ENCODE results near the gene CDCP2.

Gene CDCP2

DNA sequence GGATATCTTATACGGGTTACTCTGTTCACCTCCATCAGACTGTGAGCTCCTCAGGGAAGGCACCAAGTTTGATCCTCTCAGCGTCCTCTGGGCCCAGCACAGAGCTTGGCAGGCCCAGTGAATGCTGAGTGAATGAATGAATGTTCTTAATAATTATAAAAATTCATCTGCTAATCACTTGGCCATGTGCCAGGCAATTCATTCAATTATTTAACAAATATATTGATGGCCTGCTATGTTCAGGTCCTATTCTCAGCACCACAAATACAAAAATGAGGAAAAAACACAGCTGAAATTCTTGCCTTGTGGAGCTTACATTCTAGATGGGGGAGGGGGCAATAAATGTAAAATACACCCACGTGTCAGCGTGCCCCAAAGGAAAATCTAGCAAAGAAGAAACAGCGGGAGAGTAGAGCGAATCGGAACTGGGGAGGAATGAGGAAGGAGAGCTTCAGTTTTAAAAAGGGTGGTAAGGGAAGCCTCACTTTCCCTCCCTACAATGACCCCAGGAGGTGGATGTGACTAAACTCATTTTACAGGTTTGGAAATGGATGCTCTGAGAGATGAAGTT, 15.8 kb downstream of the CDCP2 start:
- no peak for DNase-seq (ENCODE audit: low spot score)

DNA sequence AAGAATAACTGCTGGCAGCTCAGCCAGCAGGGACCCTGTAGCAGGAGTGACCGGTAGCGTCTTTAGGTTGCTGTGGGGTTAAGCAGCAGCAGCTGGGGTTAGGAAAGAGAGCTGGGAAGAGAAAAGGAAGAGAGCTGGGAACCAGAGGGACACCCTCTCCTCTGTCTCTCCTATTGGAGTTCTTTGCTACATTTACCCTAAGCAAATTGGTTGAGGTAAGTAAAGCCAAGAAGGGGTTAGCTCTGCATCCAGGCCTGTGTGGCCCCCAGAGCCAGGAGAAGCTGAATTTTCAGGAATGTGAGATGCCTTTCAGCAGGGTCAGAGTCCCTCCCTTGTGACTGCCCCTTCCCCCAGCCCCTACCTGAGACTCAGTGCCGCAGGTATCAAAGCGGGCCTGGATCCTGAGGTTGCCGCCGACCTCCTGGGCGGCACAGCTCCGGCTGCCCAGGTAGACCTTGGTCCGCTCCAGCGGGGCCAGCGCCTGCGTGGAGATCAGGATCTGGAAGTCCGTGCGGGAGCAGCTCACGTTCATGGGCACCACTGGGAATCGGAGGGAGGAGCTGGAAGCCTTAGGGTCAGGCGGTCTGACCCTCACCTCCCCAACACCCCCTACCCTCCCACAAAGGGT, 16.4 kb downstream of the CDCP2 start:
- no peak for DNase-seq (ENCODE audit: low spot score)

DNA sequence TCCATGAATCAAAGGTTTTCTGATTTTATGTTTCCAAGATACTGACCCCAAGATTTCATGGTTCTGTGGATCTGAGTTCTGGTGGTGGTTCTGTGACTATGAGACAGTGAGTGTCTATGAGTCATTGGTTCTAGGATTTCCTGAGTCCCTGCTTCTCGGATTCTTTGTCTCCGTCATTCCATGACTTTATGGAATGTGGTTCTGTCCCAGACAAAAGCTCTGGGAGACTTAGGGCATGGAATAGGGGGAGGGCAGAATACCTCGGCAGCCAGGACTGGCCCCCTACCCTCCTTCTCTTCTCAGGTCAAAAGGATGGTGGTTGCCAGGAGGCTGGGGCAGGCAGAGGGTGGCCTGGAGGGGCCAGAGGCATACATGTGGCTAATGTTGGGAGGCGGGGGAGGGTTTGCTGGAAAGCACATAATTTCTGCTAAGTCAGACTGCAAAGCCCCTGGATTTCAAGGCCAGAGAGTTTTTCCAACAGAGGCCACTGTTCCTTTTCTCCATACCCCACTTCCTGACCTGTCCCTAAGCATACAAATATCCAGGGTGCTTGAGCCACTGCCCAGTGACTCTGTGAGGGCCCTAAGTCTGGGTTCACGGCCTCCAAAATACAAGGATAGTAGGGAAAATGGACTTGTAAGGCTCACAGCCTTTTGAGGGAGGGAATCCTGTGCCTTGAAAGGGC, 17.2 kb downstream of the CDCP2 start:
- DNase-seq (ENCODE audit: low spot score) = peak; percentile 31

DNA sequence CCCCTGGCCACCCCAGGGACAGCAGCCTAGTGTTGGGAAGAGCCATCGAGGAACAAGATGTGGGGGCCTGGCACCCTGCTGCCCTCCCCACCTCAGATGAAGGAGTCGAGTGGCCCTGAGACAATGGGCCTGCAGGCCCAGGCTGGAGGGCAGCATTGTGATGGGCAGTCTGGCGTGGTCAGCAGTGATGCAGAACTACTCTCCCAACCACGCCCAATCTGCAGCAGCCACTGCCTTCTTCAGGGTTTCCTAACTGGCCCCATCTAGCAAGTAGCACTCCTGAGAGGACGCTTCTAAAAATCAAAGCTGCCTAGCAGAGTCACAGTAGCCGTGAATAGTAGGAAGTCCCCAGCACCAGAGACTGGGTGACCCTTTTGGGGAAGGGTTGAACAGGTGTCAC, 18.5 kb downstream of the CDCP2 start:
- DNase-seq (ENCODE audit: low spot score) = no peak

DNA sequence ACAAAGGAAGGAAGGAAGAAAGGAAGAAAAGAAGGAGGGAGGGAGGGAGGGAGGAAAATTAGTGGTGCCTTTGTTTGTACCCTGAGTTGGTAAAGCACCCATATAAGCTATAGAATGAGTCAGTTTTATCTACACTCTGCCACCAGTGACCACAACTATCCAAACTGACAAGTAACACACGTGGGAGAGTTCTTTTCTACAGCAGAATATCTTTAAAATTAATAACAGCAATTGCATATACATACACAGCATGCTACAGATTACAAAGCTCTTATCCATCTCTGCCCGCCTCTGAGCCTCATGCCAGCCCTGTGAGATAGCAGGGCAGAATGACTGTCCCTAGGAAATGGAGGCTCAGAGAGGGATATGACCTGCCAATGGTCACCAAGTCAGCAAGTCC, 20.3 kb downstream of the CDCP2 start:
- no peak for DNase-seq (ENCODE audit: low spot score)

DNA sequence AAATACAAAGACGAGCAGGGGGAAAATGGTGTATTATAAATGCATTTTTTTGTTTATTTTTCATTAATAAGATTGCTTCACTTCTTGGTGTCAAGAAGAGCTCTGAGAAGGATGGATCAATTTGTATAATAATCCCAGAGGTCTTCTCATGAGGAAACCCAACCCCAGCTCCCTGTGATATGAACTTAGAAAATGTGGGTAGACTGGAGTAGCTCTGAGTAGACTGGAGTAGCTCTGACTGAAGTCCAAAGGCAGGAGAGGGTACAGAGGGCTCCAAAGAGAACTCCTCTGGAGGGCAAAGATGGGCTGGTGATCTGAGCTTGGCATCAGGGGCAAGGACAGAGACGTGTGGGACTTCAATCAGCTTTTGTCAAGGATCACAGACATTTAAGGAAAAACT, 21.4 kb downstream of the CDCP2 start:
- DNase-seq (ENCODE audit: low spot score) = no peak

DNA sequence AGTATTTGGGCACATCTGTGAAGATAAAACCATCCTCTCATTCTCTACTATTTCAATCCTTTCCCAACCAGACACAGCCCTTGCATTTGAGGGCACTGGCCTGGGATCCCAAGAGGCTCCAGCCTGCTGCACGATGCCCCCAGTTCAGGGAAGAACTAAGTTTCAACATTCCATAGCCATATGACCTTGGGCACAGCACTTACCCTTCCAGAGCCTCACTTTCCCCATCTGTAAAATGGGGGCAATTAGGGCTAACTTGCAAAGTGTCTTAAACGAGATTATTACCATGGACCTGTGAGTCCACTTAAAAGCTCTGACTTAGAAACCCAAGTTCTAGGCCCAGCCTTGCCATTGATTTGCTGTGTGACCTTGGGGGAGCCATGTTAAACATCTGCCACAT, 22.9 kb downstream of the CDCP2 start:
- DNase-seq (ENCODE audit: low spot score) = no peak

DNA sequence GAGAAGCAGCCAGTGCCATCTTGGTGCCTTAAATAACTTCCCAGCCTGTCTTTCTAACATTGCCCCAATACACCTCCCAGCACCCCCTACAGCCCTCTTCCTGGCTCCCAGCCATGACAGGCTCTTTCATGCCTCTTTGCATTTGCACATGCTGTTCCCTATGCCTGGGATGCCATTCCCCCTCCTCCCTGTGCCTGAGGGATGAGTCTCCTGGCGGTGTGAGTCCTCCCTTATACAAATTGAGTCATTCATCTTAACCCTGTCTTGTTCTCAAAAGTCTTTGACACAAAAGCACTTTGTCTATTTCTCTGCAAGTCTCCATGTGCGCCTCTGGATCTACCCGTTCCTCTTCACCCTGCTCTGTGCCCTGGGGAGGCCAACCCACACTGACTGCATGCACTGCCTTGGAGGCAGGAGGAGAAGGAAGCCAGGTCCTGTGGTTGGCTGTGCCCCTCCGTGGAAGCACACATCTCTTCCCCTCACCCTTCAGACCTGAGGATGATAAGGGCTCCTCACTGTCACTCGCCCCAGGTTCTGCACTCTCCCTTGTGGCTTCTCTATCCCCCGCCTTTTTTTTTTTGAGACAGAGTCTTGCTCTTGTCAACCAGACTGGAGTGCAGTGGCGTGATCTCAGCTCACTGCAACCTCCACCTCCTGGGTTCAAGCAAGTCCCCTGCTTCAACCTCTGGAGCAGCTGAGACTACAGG, 25.1 kb downstream of the CDCP2 start:
- DNase-seq (ENCODE audit: low spot score) = no peak

DNA sequence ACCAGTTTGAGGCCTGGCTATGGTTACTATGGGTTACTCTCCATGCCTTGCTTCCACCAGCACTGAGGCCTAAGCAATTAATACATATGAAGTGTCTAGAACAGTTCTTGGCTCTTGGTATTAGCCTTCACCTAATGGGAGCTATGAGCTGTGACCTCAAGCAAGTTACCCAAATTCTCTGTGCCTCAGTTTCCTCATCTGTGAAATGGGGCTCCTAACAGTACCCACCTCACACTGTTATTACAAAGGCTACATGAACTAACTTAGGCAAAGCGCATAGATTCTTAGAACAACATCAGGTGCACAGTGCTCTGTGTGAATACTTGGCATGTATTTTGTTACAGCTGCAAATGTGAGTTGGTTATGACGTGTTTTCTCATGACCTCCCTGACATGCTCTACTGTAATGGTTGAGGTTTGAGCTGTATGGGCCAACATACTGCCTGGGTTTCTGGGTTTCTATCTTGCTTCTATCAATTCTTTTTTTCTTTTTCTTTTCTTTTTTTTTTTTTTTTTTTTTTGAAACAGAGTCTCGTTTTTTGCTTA, 26.5 kb downstream of the CDCP2 start:
- DNase-seq (ENCODE audit: low spot score) = no peak

DNA sequence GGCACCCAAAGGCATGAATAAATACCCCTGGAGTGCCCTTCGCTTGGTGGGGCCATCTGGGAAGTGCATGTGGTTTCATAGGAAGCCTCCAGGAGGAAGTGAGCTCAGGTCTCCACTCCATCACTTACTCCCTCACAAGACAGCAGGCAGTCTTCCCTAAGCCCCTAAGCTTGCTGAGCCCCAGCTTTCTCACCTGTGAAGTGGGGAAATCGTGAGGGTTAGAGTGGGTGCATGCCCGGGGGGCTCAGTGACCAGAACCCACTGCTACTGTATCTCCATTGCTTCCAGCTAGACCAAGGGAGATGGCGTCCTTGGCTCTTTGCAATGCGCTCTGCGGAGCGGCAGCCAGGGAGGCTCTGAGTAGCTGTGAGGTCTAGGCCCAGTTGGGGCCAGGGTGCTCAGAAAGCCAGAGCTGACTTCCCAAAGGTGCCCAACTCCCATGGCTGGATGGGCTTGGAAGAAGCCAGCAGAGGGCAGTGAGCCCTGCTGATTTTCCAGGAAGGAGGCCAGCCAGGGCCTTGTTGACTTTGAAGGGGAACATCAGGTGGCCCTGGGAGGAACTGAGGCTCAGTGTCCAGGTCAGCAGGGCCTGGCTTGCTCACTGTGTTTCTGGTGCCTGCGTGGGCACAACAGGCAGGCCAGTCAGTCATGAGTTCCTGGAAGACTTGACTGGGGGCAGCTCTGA, 27.3 kb downstream of the CDCP2 start:
- DNase-seq (ENCODE audit: low spot score) = peak; percentile 44

DNA sequence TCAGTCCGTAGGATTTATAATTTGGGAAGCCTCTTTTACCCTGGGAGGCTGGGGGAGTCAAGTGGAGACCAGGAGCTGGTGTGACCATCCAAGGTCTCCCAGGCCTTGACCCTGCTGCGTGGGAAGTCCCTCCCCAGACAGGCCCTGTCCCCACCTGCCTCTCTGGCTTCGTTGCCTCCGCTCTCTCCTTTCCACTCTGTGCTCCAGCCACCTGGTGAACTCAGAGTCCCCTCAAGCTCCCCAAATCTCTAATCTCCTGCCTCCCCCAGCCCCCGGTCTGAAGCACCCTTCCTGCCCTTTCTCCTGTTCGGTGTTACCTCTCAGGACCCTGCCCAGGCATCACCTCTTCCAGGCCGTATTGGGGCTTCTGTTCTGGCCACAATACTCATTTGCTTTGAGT, 27.9 kb downstream of the CDCP2 start:
- DNase-seq (ENCODE audit: low spot score) = no peak

DNA sequence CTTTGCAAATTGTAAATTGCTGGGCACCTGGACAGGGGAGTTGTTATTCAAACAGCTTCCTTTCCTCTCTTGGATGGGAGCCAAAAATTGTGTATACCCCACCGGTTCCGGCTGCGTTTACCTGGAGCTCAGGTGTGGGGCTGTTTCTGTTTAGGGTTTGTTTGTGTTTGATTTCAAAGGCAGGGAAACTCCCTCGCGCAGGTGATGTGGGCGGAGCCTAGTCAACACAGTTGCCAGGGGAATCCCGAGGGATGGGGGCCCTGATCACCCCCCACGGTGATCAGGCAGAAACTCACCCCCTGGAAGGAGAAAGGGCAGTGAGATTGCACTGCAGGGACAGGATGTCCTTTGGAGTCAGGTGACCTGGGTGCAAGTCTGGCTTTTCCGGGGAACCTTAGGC, 28.3 kb downstream of the CDCP2 start:
- no peak for DNase-seq (ENCODE audit: low spot score)

DNA sequence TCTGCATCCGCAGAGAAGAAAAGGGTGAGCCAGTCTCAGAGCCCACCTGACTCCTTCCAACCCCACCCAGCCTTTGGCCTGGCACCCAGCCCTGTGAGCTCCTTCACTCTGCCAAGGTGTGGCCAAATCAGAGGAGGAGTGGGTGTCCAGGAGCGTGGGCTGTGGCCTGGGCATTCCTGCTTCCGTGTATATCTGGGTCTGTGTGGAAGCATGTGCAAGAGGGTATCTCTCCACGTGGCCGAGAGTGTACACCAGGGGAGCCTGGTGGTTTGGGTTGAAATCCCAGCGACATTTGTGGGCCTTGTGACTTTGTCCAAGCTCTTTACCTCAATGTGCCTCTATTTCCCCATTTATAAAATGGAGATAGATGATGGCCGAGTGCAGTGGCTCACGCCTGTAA, 29.8 kb downstream of the CDCP2 start:
- no peak for DNase-seq (ENCODE audit: low spot score)

DNA sequence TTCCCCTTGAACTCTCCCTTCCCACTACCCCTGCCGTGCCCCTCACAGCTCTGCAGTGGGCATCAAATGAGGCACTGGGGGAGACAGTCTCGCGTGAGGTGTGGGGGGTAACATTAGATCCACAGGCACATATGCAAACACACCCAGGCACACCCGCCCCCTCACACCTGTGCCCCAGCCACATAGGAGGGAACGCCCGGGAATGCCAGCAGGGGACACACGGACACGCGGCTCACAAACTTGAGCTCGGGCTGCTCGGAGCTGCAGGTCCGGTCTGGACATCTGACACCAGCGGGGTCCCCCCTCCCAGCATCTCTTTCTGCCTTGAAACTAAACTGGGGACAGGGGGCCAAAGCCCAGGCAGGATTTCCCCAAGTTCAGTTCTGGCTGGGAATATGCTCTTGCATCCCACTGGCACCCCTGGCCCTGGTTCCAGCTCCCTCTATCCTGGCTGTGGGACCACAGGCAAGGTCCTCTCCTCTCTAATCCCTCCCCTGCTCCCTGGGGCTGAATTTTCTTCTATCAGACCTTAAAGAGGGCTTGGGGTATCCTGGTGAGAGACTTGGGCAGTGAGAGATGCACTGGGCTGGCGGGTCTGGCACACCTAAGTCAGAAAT, 30.6 kb downstream of the CDCP2 start:
- no peak for DNase-seq (ENCODE audit: low spot score)

DNA sequence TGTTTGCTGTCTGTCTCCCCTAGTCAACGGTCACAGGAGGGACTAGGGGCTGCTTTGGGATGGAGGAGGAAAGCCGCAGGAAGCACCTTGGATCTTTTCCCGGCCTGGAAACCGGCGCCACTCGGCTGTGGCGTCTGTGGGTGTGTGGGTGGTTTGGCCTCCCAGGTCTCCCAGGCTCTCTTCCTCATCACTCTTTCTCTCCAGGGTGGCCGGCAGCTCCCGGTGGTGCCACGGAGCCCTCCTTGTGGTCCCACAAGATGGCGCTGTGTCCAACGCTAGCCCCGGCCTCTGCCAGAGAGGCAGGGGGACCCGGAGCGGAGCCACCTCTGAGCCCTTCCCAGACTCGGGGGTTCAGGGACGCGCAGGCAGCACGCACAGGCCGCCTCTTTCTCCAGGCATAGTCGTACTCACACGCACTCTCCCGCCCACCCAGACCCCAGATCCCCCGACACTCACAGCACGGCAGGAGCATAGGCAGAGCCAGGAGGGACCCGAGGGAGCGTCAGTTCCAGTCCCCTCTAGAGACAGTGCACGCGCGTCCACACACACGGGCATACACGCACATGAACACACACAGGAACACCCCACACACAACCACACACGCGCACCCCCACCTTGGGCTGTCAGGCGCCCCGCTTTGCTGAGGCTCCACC, 31.2 kb downstream of the CDCP2 start:
- peak; percentile 89 for DNase-seq (ENCODE audit: low spot score)

DNA sequence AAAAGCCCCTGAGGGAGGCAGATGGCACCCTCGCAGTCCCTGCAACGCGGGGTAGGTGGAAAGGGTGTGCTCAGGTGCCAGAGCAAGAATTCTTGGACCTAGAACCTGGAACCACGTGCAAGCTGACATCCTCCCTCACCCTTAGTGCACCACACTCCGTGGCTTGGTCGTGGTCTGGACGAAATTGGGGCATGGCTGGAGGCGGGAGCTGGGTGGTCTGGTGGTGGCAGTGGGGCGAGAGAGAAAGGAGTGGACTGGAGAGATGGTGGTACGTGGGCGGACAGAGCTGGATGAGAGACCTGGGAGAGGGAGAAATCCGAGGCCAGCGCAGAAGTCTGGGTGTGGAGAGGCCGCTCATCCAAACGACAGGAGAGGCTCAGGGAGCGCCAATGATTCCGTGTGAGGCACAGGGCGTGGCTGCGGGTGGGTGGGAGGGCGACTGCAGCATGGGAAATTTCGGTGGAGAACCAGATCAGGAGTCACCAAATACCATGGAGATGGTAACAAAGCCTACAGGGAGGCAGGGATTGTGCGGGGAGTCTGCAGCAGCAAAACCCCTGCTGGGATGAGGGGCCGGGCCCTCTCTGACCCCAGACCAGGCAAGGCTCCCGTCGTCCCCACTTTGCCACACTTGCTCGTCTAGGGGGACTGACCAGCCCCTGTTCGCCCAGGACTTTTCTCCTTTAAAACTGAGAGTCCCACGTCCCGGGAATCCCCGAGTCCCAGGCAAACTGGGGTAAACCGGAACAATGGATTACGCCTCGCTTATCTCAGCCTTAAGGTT, 31.9 kb downstream of the CDCP2 start:
- DNase-seq (ENCODE audit: low spot score) = peak; percentile 20

DNA sequence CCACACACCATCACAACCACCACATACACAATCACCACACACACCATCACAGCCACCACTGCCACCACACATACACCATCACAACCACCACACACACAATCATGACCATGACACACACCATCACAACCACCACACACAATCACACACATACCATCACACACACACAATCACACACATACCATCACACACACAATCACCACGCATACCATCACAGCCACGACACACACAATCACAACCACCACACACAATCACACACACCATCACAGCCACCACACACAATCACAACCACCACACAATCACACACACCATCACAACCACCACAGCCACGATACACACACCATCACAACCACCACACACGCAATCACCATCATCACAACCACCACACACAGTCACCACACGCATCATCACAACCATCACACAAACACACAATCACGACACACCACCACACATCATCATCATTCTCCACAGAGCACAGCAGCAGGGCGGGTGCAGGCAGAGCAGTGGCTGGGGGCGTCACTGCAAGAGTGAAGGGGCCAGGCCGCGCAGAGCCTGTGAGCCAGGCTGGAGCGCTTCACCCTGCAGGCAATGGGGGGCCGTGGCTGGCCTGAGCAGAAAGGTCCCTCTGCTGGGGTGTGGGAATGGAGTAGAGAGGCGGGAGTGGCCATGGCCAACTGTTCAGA, 32.6 kb downstream of the CDCP2 start:
- no peak for DNase-seq (ENCODE audit: low spot score)

DNA sequence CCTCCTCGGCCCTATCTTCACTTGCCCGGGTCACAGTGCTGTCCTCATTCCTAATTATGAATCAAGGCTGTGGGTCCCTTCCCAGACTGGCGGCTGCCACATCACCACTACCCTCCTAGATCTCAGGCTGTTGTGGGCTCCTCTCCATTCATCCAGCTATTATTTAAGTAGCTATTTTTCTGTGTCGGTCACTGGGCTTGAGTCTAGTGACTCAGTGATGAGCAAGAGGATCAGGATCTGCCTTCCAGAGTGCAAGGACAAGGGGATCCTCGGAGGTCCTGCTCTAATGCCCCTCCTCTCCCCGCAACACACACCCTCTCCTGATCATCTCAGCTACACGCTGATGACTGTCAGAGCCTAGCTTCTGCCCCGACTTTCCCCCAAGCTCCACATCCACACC, 34.1 kb downstream of the CDCP2 start:
- DNase-seq (ENCODE audit: low spot score) = peak; percentile 90

DNA sequence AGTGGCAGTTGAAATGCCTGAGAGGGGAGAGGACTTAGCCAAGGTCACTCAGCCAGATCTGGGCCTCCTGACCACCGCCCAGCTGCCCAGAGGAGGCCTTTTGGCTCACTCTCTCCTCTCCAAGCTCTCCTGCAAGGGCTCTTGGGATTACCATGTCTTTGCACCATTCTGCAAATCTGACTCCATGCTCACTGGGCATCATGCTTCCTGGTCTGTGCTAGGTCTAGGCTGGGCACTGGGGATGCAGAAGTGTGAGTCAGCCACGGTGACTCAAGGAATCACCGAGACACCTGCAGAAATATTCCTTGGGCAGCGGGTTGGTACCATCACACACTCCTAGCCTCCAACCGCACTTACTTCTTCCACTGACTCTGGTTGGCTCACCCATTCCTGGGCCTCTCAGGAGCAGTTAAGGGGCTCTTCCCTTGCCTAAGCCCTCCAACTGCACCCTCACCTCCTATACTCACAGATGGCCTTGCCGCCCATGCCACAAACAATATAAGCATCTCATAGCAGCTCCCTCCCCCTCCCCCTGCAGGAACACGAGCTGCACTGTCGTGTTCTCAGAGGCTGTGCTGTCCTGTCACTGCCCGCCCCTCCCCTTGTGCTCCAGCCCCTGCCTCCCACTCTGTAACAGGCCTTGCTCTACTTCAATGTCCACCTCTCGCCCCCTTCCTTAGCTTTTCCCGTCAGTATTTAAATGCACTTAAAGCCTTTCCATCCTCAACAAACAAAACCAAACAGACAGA, 34.8 kb downstream of the CDCP2 start:
- no peak for DNase-seq (ENCODE audit: low spot score)
